Bronchial epithelial cell (primary cell): ENCODE results near the gene ELMO1. TPM values are rescaled to one million over a fixed set of nuclear protein-coding genes. Genes with fewer than 3 reads are reported as not detected.

Experiments used
- DNase-seq: peaks from one replicate; pipeline ENCODE4 v3.0.0-alpha.2; 2010; ENCODE audit warnings: low read depth
- FAIRE-seq: peaks from 2 replicates; lab custom pipeline; 2011; peaks lifted over from hg19 to GRCh38; lab: Jason Lieb, UNC
- H3K27me3 ChIP-seq: 2 replicates; pipeline ENCODE4 v1.5.1; 2011; ENCODE audit warnings: low read length; ENCODE audit not compliant: control insufficient read depth, insufficient read depth
- H3K36me3 ChIP-seq: 2 replicates; pipeline ENCODE4 v1.5.1; 2011; ENCODE audit warnings: low read length; ENCODE audit not compliant: control insufficient read depth, insufficient read depth
- H3K4me3 ChIP-seq: 2 replicates; pipeline ENCODE4 v1.5.1; 2011; ENCODE audit warnings: mild to moderate bottlenecking, low read depth, low read length, control low read depth
- CTCF ChIP-seq: IDR thresholded peaks from 2 replicates; pipeline ENCODE4 v1.5.1; 2011; ENCODE audit warnings: mild to moderate bottlenecking, moderate library complexity, low read length, control low read depth, inconsistent platforms; ENCODE audit not compliant: insufficient read depth, severe bottlenecking
- total RNA-seq: library from RNA; depleted of rRNA; stranded (reverse); fragments of >200 nt; gene quantifications from 2 replicates; pipeline ENCODE4 v1.2.1, GENCODE V29; 2014

Gene ELMO1
- total RNA-seq, 1 donor from 2014 or later = under 0.01 TPM

GRCh38 chr7:36854652-36855051, 594.0 kb downstream of the ELMO1 start:
- Histone ChIP-seq H3K36me3 (no peaks in the 10 kb centered on the region), H3K27me3 (no peaks in the 10 kb centered on the region), H3K4me3 (no peak overlapping the region)
- peak; percentile 55 for FAIRE-seq
- DNase-seq = no peak
- TF ChIP-seq CTCF = no peak

- Histone ChIP-seq H3K4me3 (no peak overlapping the region), H3K36me3 (no peaks in the 10 kb centered on the region), H3K27me3 (no peaks in the 10 kb centered on the region)
- no peak for TF ChIP-seq CTCF
- no peak for FAIRE-seq
- no peak for DNase-seq
Observed at GRCh38 chr7:36852931-36853330, 595.7 kb downstream of the ELMO1 start.

GRCh38 chr7:36852017-36852416, 596.6 kb downstream of the ELMO1 start:
- H3K36me3 ChIP-seq = no peaks in the 10 kb centered on the region
- FAIRE-seq = no peak
- DNase-seq = no peak
- no peaks in the 10 kb centered on the region for H3K27me3 ChIP-seq
- H3K4me3 ChIP-seq = no peak overlapping the region
- no peak for TF ChIP-seq CTCF

GRCh38 chr7:36851382-36851781, 597.3 kb downstream of the ELMO1 start:
- no peak overlapping the region for H3K4me3 ChIP-seq
- no peak for DNase-seq
- no peaks in the 10 kb centered on the region for H3K36me3 ChIP-seq
- no peak for FAIRE-seq
- H3K27me3 ChIP-seq = no peaks in the 10 kb centered on the region
- TF ChIP-seq CTCF = no peak

GRCh38 chr7:36847946-36848345, 600.7 kb downstream of the ELMO1 start:
- H3K36me3 ChIP-seq = no peaks in the 10 kb centered on the region
- no peak for DNase-seq
- no peak for FAIRE-seq
- no peak overlapping the region for H3K4me3 ChIP-seq
- no peaks in the 10 kb centered on the region for H3K27me3 ChIP-seq
- TF ChIP-seq CTCF = no peak

- TF ChIP-seq CTCF = no peak
- FAIRE-seq = no peak
- DNase-seq = no peak
- Histone ChIP-seq H3K4me3 (no peak overlapping the region), H3K36me3 (no peaks in the 10 kb centered on the region), H3K27me3 (no peaks in the 10 kb centered on the region)
Observed at GRCh38 chr7:36844374-36844773, 604.3 kb downstream of the ELMO1 start.
